Measurements from ENCODE around the gene YARS1. TPM values are rescaled to one million over a fixed set of nuclear protein-coding genes. Genes with fewer than 3 reads are reported as not detected.

YARS1 gene
- total RNA-seq, 1 donor from 2014 or later: 160 TPM

DNA sequence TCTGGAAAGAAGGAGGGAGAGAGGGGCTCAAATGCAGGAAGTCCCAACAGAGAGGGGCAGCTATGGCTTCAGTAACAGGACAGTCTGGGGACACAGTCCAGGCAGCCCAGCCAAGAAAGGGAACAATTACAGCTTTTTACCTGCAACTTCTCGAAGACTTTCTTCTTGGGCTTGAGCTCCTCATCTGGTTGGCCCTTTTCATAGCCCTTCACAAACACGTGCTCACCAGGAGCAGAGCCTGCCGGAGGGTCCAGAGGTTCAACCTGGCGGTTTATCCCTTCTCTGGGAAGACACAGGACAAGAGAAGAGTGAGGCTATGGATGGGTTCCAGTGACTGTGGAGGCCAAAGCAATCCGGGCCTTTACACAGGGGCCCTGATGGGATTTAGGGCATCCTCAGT lies 37.9 kb downstream of the YARS1 start:
- Mint-ChIP-seq H3K27me3 (ENCODE audit: low read depth) (no peaks in the 10 kb centered on the region), H3K4me3 (ENCODE audit: unreplicated experiment) (no peak overlapping the region), H3K4me1 (ENCODE audit: low read depth) (peaks cover 29% of the 10 kb centered on the region), H3K9me3 (ENCODE audit: low read depth) (no peaks in the 10 kb centered on the region), H3K36me3 (ENCODE audit: low read depth) (peaks cover 40% of the 10 kb centered on the region), H3K27ac (ENCODE audit: unreplicated experiment) (no peak overlapping the region)
- TF ChIP-seq, protein P1, sequence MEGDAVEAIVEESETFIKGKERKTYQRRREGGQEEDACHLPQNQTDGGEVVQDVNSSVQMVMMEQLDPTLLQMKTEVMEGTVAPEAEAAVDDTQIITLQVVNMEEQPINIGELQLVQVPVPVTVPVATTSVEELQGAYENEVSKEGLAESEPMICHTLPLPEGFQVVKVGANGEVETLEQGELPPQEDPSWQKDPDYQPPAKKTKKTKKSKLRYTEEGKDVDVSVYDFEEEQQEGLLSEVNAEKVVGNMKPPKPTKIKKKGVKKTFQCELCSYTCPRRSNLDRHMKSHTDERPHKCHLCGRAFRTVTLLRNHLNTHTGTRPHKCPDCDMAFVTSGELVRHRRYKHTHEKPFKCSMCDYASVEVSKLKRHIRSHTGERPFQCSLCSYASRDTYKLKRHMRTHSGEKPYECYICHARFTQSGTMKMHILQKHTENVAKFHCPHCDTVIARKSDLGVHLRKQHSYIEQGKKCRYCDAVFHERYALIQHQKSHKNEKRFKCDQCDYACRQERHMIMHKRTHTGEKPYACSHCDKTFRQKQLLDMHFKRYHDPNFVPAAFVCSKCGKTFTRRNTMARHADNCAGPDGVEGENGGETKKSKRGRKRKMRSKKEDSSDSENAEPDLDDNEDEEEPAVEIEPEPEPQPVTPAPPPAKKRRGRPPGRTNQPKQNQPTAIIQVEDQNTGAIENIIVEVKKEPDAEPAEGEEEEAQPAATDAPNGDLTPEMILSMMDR (IDR thresholded peaks at IDR 0.05): no peak
- no peak for DNase-seq (ENCODE audit: low spot score)

DNA sequence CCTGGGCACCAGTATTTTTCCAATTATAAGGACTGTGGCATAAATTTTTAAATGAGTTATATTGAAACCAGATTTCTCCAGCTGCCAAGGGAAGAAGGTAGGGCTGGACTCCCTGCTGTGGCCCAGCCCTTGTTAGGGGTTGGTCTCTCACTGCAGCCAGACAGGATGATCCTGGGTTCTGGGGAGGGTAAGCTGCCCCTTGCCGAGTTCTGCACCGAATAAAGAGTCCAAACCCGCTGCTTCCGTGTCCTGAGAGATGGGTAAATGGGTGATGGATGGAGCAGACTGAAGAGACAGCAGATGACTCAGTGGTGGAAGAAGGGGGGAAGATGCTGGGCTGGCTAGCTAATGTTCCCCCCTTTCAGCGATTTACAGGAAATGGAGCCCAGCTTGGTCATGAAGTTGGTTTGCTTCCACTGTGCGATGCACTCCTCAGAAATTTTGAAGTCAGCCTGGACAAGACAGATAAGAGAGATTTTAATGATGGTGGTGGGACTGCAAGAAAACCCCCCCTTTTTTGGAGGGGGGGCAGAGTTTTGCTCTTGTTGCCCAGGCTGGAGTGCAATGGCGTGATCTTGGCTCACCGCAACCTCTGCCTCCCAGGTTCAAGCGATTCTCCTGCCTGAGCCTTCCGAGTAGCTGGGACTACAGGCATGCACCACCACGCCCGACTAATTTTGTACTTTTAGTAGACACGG lies 41.4 kb downstream of the YARS1 start:
- DNase-seq (ENCODE audit: low spot score): no peak
- Mint-ChIP-seq H3K27ac (ENCODE audit: unreplicated experiment) (peak overlapping the region; percentile 81), H3K36me3 (ENCODE audit: low read depth) (peaks cover 31% of the 10 kb centered on the region), H3K4me3 (ENCODE audit: unreplicated experiment) (no peak overlapping the region), H3K4me1 (ENCODE audit: low read depth) (peaks cover 36% of the 10 kb centered on the region), H3K9me3 (ENCODE audit: low read depth) (no peaks in the 10 kb centered on the region), H3K27me3 (ENCODE audit: low read depth) (no peaks in the 10 kb centered on the region)
- TF ChIP-seq, protein P1 (IDR thresholded peaks at IDR 0.05): no peak

DNA sequence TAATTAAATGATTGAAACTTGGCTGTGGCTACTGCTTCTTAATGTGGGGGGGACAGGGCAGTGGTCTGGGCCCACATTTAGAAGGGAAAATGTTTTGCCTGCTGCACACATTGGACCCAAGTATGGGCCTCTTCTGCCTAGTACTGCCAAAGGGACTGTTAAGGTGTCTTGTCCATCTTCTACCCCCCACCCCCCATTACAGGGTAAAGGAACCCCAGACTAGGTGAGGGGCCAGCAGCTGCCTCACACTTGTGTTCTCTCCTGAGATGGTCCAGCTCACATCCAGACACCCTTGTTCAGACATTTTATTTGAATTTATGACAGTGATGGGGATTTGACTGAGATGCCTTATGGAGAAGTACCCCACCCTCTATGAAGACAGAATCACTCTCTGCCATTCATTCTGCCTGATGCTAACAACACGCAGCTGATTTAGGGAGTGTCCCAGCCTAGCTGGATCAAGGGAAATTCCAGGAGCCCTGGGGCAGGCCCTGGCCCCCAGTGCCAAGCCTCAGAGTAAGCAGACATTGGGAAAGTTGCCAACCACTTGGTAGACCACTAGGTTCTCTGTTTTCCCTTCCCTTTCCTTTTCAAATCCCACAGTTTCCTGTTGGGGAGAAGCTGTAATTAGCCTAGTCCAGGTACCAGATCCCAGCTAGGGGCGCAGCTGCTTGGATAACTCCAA lies 42.1 kb downstream of the YARS1 start:
- Mint-ChIP-seq H3K36me3 (ENCODE audit: low read depth) (peaks cover 25% of the 10 kb centered on the region), H3K27ac (ENCODE audit: unreplicated experiment) (peak overlapping the region; percentile 81), H3K4me1 (ENCODE audit: low read depth) (peaks cover 36% of the 10 kb centered on the region), H3K9me3 (ENCODE audit: low read depth) (no peaks in the 10 kb centered on the region), H3K4me3 (ENCODE audit: unreplicated experiment) (no peak overlapping the region), H3K27me3 (ENCODE audit: low read depth) (no peaks in the 10 kb centered on the region)
- TF ChIP-seq, protein P1 (IDR thresholded peaks at IDR 0.05): peak; percentile 12
- DNase-seq (ENCODE audit: low spot score): no peak

DNA sequence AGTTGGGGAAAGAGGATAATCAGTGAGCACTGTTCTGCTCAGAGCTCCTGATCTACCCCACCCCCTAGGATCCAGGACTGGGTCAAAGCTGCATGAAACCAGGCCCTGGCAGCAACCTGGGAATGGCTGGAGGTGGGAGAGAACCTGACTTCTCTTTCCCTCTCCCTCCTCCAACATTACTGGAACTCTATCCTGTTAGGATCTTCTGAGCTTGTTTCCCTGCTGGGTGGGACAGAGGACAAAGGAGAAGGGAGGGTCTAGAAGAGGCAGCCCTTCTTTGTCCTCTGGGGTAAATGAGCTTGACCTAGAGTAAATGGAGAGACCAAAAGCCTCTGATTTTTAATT lies 42.7 kb downstream of the YARS1 start:
- Mint-ChIP-seq H3K27ac (ENCODE audit: unreplicated experiment) (peak overlapping the region; percentile 59), H3K9me3 (ENCODE audit: low read depth) (no peaks in the 10 kb centered on the region), H3K36me3 (ENCODE audit: low read depth) (peaks cover 19% of the 10 kb centered on the region), H3K4me1 (ENCODE audit: low read depth) (peaks cover 39% of the 10 kb centered on the region), H3K27me3 (ENCODE audit: low read depth) (no peaks in the 10 kb centered on the region), H3K4me3 (ENCODE audit: unreplicated experiment) (no peak overlapping the region)
- TF ChIP-seq, protein P1 (IDR thresholded peaks at IDR 0.05): no peak
- DNase-seq (ENCODE audit: low spot score): no peak

DNA sequence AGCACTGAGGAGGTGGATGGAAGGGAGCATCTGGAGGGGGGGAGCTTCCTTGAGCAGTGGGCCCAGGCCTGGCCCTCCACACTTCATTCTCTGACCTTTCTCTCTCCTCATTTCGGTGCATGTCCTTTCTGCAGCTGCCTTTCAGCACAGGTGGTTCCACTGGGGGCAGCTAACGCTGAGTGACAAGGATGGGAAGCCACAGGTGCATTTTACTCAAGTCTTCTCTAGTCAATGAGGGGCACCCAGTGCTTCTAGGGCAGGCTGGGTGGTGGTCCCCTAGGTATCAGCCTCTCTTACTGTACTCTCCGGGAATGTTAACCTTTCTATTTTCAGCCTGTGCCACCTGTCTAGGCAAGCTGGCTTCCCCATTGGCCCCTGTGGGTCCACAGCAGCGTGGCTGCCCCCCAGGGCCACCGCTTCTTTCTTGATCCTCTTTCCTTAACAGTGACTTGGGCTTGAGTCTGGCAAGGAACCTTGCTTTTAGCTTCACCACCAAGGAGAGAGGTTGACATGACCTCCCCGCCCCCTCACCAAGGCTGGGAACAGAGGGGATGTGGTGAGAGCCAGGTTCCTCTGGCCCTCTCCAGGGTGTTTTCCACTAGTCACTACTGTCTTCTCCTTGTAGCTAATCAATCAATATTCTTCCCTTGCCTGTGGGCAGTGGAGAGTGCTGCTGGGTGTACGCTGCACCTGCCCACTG lies 43.2 kb downstream of the YARS1 start:
- DNase-seq (ENCODE audit: low spot score): no peak
- H3K4me3 Mint-ChIP-seq (ENCODE audit: unreplicated experiment): no peak overlapping the region

More for the DNA sequence above, 43.2 kb downstream of the YARS1 start:
- Mint-ChIP-seq H3K27ac (ENCODE audit: unreplicated experiment) (no peak overlapping the region), H3K36me3 (ENCODE audit: low read depth) (peaks cover 15% of the 10 kb centered on the region), H3K27me3 (ENCODE audit: low read depth) (no peaks in the 10 kb centered on the region), H3K4me1 (ENCODE audit: low read depth) (peaks cover 44% of the 10 kb centered on the region), H3K9me3 (ENCODE audit: low read depth) (no peaks in the 10 kb centered on the region)
- TF ChIP-seq, protein P1 (IDR thresholded peaks at IDR 0.05): no peak

Data from chondrocyte (in vitro differentiated cells).